22Rv1 (cell line): ENCODE results near the gene HAUS3.

Experiments used
- CTCF ChIP-seq: fragments of 450-650 bp; IDR thresholded peaks from 2 replicates; pipeline ENCODE4 v1.5.1; 2017; ENCODE audit warnings: mild to moderate bottlenecking
- ZFX ChIP-seq: fragments of 450-650 bp; IDR thresholded peaks from 2 replicates; pipeline ENCODE4 v1.6.1; 2017; ENCODE audit warnings: antibody characterized with exemption, borderline replicate concordance

DNA sequence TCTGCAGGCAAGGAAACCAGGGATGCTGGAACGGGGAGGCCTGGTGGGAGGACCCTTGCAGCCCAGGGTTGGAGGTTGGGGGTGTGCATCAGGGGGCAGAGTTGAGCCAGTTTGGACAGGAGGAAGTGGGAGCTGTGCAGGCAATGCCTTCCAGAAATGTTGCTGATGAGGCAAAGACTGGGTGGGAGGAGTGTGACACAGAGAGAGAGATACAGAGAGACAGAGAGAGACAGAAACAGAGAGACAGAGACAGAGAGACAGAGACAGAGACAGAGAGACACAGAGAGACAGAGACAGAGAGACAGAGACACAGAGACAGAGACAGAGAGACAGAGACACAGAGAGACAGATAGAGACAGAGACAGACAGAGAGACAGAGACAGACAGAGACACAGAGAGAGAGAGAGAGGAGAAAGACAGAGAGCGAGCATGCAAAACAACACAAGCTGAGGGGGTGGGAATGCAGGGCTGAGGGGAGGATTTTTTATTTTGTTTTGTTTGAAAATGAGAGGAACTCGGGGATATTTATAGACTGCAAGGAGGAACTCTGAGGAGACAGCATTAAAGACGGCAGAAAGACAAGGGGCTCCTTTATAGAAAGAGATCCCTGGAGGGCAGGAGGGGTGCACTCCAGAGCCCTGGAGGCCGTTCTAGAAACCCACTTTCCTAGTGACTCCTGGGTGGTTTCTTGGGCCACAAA is 1.9 kb upstream of the HAUS3 start:
- TF ChIP-seq CTCF (no peak), ZFX (no peak)
